HepG2 (cell line): ENCODE measurements around the gene ASIC3. TPM values are rescaled to one million over a fixed set of nuclear protein-coding genes. Genes with fewer than 3 reads are reported as not detected.

Source experiments
- ATAC-seq: fragments of 200-7000 bp; cut with Tn5 transposase; 3 replicates; pipeline ENCODE4 v1.9.1; 2020; ENCODE audit warnings: mild to moderate bottlenecking, moderate library complexity
- BruUV-seq: library from RNA; stranded (reverse); fragments of 400-500 nt; replicated peaks from 2 replicates; lab custom pipeline; 2021; lab: Mats Ljungman, UMichigan
- CTCF ChIA-PET: fragments of 300-600 bp; formaldehyde crosslinking; extraction: SDS; loops from one replicate; lab custom pipeline; 2021; ENCODE audit warnings: low total read pairs, inconsistent platforms, low intra/inter-chr PET ratio; lab: Yijun Ruan, JAX
- POLR2A ChIA-PET: fragments of 350-600 bp; sonication (Branson Sonifier 250); formaldehyde crosslinking; loops from one replicate; lab custom pipeline; 2020; ENCODE audit warnings: antibody characterized with exemption, inconsistent platforms; lab: Yijun Ruan, JAX
- DNase-seq: peaks from one replicate; pipeline ENCODE4 v3.0.0-alpha.2; 2015; ENCODE audit warnings: low spot score
- FAIRE-seq: peaks from 3 replicates; lab custom pipeline; 2011; peaks lifted over from hg19 to GRCh38; lab: Jason Lieb, UNC
- H2AFZ ChIP-seq: one replicate; pipeline ENCODE4 v1.6.1; 2011; ENCODE audit warnings: low read length, inconsistent platforms
- H3K27ac ChIP-seq: fragments of 300-600 bp; 3 replicates; pipeline ENCODE4 v1.8.0; 2011; ENCODE audit warnings: mixed run types, mild to moderate bottlenecking, mixed read lengths, low read length, inconsistent platforms; ENCODE audit not compliant: insufficient read depth; ENCODE audit errors: extremely low read length
- H3K27me3 ChIP-seq, 2 experiments: fragments of 200-600 bp in 1 of 2; 2 replicates in 1 of 2; 3 replicates in 1 of 2; pipeline versions ENCODE4 v1.6.0 to v1.8.0; 2011; ENCODE audit warnings: low read length in 2 of 2, mild to moderate bottlenecking in 2 of 2, moderate library complexity in 2 of 2, inconsistent platforms in 1 of 2; ENCODE audit not compliant: insufficient read depth in 2 of 2, control insufficient read depth in 1 of 2
- H3K36me3 ChIP-seq, 2 experiments: fragments of 200-600 bp in 1 of 2; replicated peaks in 1 of 2; 2 replicates in 1 of 2; 3 replicates in 1 of 2; pipeline versions ENCODE4 v1.5.1 to v1.8.0; 2011; ENCODE audit warnings: low read length in 2 of 2, inconsistent platforms in 1 of 2; ENCODE audit not compliant: insufficient read depth in 2 of 2, control insufficient read depth in 1 of 2
- H3K4me1 ChIP-seq: 2 replicates; pipeline ENCODE4 v1.5.1; 2012; ENCODE audit warnings: low read length, inconsistent platforms; ENCODE audit not compliant: insufficient read depth
- H3K4me2 ChIP-seq: 2 replicates; pipeline ENCODE4 v1.6.0; 2011; ENCODE audit warnings: low read depth, low read length, inconsistent platforms
- H3K4me3 ChIP-seq, 3 experiments: fragments of 200-600 bp in 1 of 3; sonication (generic), shearing (Covaris generic) in 1 of 3; replicated peaks in 1 of 3; 2 replicates each; pipeline ENCODE4 v1.5.1; 2011 to 2016; ENCODE audit warnings: low read length in 3 of 3, inconsistent platforms in 2 of 3, low read depth in 2 of 3, mild to moderate bottlenecking in 2 of 3, control low read depth in 1 of 3, mixed read lengths in 1 of 3; ENCODE audit not compliant: insufficient read depth in 1 of 3
- H3K79me2 ChIP-seq: one replicate; pipeline ENCODE4 v1.6.1; 2011; ENCODE audit warnings: low read length, inconsistent platforms; ENCODE audit not compliant: insufficient read depth
- H3K9ac ChIP-seq: 2 replicates; pipeline ENCODE4 v1.6.0; 2011; ENCODE audit warnings: mild to moderate bottlenecking, low read depth, low read length, inconsistent platforms; ENCODE audit not compliant: insufficient read depth
- H3K9me3 ChIP-seq: 2 replicates; pipeline ENCODE4 v1.5.1; 2012; ENCODE audit warnings: mild to moderate bottlenecking, low read length
- H4K20me1 ChIP-seq: 2 replicates; pipeline ENCODE4 v1.6.0; 2011; ENCODE audit warnings: inconsistent platforms, mild to moderate bottlenecking, low read length, moderate library complexity; ENCODE audit not compliant: insufficient read depth
- ETV5 ChIP-seq: IDR thresholded peaks from 2 replicates; pipeline ENCODE4 v1.6.1; 2018; ENCODE audit warnings: missing biosample characterization, missing genetic modification reagents, inconsistent platforms, borderline replicate concordance
- NFYC ChIP-seq: IDR thresholded peaks from 2 replicates; pipeline ENCODE4 v1.6.1; 2016; ENCODE audit warnings: missing genetic modification reagents, missing compliant biosample characterization
- RFX1 ChIP-seq: fragments of 450-650 bp; IDR thresholded peaks from 2 replicates; pipeline ENCODE4 v1.6.1; 2017
- WIZ ChIP-seq: sonication (generic); formaldehyde crosslinking; IDR thresholded peaks from 2 replicates; pipeline ENCODE4 v1.5.1; 2020; ENCODE audit warnings: mild to moderate bottlenecking, missing genetic modification reagents
- ZBTB20 ChIP-seq: sonication (generic); formaldehyde crosslinking; IDR thresholded peaks from 2 replicates; pipeline ENCODE4 v1.8.1; 2023; ENCODE audit warnings: missing genetic modification reagents, low read depth, mild to moderate bottlenecking, borderline replicate concordance
- ZFP36L1 ChIP-seq: sonication (generic); formaldehyde crosslinking; IDR thresholded peaks from 2 replicates; pipeline ENCODE4 v1.8.0; 2022; ENCODE audit warnings: mild to moderate bottlenecking, missing genetic modification reagents, moderate library complexity
- WGBS: methylation state at CpG from one replicate; pipeline ENCODE4 v1.1.6; 2017; ENCODE audit warnings: low lambda C conversion rate; 5-methylcytosine and 5-hydroxymethylcytosine counted together
- in situ Hi-C: cut with HindIII; loops from 2 replicates; pipeline ENCODE4 v1.10.0; 2017; ENCODE audit warnings: low pct_unique_long_range_greater_than_20kb; ENCODE audit not compliant: extremely low pct_ligation_motif_present
- intact Hi-C: fragments of 100-400 bp; cut with micrococcal nuclease; formaldehyde crosslinking; loops from one replicate; pipeline ENCODE4 v1.10.0; 2022; ENCODE audit not compliant: unreplicated experiment
- polyA plus RNA-seq, 8 experiments: library from polyadenylated mRNA; depleted of rRNA in 3 of 8; stranded (reverse) in 7 of 8; unstranded in 1 of 8; fragments of >200 nt; fragmentation: Illumina TruSeq in 4 of 8; extraction: Trizol in 4 of 8; gene quantifications; 2 replicates each; pipeline versions ENCODE4 v1.2.1 to v1.2.3, GENCODE V29; 2011 to 2016; ENCODE audit warnings: low read depth in 4 of 8, missing spikeins in 1 of 8, mixed read lengths in 1 of 8; ENCODE audit not compliant: insufficient read depth in 1 of 8
- total RNA-seq, 5 experiments: library from RNA; depleted of rRNA; stranded (reverse); fragments of >200 nt; fragmentation: Illumina TruSeq; extraction: Trizol; gene quantifications; 2 replicates each; pipeline ENCODE4 v1.2.3, GENCODE V29; 2016; ENCODE audit warnings: low read depth in 1 of 5
- TF ChIP-seq, protein P1 (sequence below): sonication (generic); formaldehyde crosslinking; IDR thresholded peaks from 2 replicates; pipeline ENCODE4 v1.5.1; 2020; ENCODE audit warnings: missing genetic modification reagents, mild to moderate bottlenecking, borderline replicate concordance
- TF ChIP-seq, protein P2 (sequence below): sonication (generic); formaldehyde crosslinking; IDR thresholded peaks from 2 replicates; pipeline ENCODE4 v1.5.0; 2020; ENCODE audit warnings: mild to moderate bottlenecking, missing genetic modification reagents
- TF ChIP-seq, protein P3 (sequence below): sonication (generic); formaldehyde crosslinking; IDR thresholded peaks from 2 replicates; pipeline ENCODE4 v1.8.0; 2023; ENCODE audit warnings: mild to moderate bottlenecking, missing genetic modification reagents
- TF ChIP-seq, protein P4 (sequence below): IDR thresholded peaks from 2 replicates; pipeline ENCODE4 v1.6.1; 2012; ENCODE audit warnings: inconsistent platforms
- TF ChIP-seq, protein P5 (sequence below): conservative IDR thresholded peaks from 2 replicates; pipeline ENCODE4 v1.6.1; 2018; ENCODE audit warnings: missing genetic modification reagents
- TF ChIP-seq, protein P6 (sequence below): sonication (generic); formaldehyde crosslinking; IDR thresholded peaks from 2 replicates; pipeline ENCODE4 v1.4.0; 2020; ENCODE audit warnings: mild to moderate bottlenecking, missing genetic modification reagents

Gene ASIC3
- total and polyA plus RNA-seq, 2 of the 13 experiments (the other 11 are each of a cell fraction or from before 2014, with no cell fraction given) = 0.51 TPM; not detected in 1

DNA sequence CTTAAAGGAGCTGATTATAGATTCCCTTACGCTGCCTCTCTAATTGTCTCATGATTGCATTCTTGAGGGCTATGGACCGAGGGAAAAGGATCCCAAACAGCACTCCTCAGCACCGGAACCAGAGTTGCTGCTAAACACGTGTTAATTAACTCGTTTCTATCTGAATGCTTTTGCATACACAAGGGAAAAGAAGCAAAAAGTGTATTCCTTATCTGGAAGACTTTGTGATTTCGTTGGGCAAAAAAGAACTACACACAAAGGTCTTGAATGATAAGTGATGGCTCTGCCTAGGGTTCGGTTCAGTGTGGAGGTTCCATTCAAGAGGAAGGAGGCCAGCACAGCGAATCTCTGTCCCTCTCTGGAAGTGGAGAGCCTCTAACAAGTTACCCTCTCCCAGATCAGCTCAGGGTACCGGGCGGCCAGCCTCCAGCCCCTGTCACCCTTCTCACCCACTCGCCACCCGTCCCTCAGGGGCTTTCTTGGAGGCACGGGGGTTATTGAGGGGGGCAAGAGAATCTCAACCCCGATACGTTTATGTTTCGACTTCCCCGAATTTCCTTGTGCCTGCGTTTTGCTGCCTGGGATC lies 10.5 kb downstream of the ASIC3 start:
- H3K36me3 ChIP-seq = 0 out of 5 replicates have a peak, but pooled peaks cover 0 to under 1% of the 10 kb centered on the region in 2 experiments
- FAIRE-seq (peak; percentile 54), ATAC-seq (no peak), DNase-seq (no peak)
- H4K20me1 ChIP-seq = peaks cover 4% of the 10 kb centered on the region; the same call in 1 of the 2 replicates
- ChIA-PET POLR2A (interaction anchor here (0.8 to 2.0 kb wide), 5 partner anchors 18 to 31 kb away, joined by 3 to 8 read pairs (median 5); partner anchors contain the start of genes ABCB8, AGAP3, FASTK and TMUB1), CTCF (no interaction called here)
- H3K4me1 ChIP-seq = peaks cover 49% of the 10 kb centered on the region
- no peaks in the 10 kb centered on the region for H3K9me3 ChIP-seq
- no TSS peak for BruUV-seq
- peak overlapping the region; percentile 69 to 92 (median 90) for H3K4me3 ChIP-seq
- in situ Hi-C loops (no loop called here), intact Hi-C loops (loop anchor here (1.0 to 2.0 kb wide), 3 partner anchors 28 to 52 kb away; partner anchors contain the start of genes ABCB8 and AGAP3)
- no peaks in the 10 kb centered on the region; a peak in 1 of 5 replicates for H3K27me3 ChIP-seq
- peak overlapping the region; percentile 87 for H3K9ac ChIP-seq
- peak overlapping the region; percentile 86 for H3K27ac ChIP-seq
- H2AFZ ChIP-seq = no peak overlapping the region
- peaks cover 16% of the 10 kb centered on the region for H3K79me2 ChIP-seq
- peak overlapping the region; percentile 98 for H3K4me2 ChIP-seq
- under 1% methylated on average over 10 of the region's 18 CpGs for WGBS
- 0 out of 2 replicates have a peak, but pooled peaks have one; percentile 5 for TF ChIP-seq ZBTB20 (CRISPR knock-in tag)
- 0 out of 2 replicates have a peak, but pooled peaks have one; percentile 12 for TF ChIP-seq WIZ (CRISPR knock-in tag)
- TF ChIP-seq, protein P1, sequence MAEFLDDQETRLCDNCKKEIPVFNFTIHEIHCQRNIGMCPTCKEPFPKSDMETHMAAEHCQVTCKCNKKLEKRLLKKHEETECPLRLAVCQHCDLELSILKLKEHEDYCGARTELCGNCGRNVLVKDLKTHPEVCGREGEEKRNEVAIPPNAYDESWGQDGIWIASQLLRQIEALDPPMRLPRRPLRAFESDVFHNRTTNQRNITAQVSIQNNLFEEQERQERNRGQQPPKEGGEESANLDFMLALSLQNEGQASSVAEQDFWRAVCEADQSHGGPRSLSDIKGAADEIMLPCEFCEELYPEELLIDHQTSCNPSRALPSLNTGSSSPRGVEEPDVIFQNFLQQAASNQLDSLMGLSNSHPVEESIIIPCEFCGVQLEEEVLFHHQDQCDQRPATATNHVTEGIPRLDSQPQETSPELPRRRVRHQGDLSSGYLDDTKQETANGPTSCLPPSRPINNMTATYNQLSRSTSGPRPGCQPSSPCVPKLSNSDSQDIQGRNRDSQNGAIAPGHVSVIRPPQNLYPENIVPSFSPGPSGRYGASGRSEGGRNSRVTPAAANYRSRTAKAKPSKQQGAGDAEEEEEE (CRISPR knock-in tag) = no peak
- TF ChIP-seq ETV5 (CRISPR knock-in tag) = 0 out of 2 replicates have a peak, but pooled peaks have one; percentile 4
- TF ChIP-seq, protein P2, sequence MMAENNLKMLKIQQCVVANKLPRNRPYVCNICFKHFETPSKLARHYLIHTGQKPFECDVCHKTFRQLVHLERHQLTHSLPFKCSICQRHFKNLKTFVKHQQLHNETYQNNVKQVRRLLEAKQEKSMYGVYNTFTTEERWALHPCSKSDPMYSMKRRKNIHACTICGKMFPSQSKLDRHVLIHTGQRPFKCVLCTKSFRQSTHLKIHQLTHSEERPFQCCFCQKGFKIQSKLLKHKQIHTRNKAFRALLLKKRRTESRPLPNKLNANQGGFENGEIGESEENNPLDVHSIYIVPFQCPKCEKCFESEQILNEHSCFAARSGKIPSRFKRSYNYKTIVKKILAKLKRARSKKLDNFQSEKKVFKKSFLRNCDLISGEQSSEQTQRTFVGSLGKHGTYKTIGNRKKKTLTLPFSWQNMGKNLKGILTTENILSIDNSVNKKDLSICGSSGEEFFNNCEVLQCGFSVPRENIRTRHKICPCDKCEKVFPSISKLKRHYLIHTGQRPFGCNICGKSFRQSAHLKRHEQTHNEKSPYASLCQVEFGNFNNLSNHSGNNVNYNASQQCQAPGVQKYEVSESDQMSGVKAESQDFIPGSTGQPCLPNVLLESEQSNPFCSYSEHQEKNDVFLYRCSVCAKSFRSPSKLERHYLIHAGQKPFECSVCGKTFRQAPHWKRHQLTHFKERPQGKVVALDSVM (CRISPR knock-in tag) = 0 out of 2 replicates have a peak, but pooled peaks have one; percentile 16
- TF ChIP-seq, protein P3, sequence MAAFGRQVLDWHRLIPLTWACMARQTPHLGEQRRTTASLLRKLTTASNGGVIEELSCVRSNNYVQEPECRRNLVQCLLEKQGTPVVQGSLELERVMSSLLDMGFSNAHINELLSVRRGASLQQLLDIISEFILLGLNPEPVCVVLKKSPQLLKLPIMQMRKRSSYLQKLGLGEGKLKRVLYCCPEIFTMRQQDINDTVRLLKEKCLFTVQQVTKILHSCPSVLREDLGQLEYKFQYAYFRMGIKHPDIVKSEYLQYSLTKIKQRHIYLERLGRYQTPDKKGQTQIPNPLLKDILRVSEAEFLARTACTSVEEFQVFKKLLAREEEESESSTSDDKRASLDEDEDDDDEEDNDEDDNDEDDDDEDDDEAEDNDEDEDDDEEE (CRISPR knock-in tag) = 0 out of 2 replicates have a peak, but pooled peaks have one; percentile 24
- TF ChIP-seq ZFP36L1 = no peak
- TF ChIP-seq, protein P4, sequence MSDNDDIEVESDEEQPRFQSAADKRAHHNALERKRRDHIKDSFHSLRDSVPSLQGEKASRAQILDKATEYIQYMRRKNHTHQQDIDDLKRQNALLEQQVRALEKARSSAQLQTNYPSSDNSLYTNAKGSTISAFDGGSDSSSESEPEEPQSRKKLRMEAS = 0 out of 2 replicates have a peak, but pooled peaks have one; percentile 2
- TF ChIP-seq NFYC = no peak
- TF ChIP-seq, protein P5, sequence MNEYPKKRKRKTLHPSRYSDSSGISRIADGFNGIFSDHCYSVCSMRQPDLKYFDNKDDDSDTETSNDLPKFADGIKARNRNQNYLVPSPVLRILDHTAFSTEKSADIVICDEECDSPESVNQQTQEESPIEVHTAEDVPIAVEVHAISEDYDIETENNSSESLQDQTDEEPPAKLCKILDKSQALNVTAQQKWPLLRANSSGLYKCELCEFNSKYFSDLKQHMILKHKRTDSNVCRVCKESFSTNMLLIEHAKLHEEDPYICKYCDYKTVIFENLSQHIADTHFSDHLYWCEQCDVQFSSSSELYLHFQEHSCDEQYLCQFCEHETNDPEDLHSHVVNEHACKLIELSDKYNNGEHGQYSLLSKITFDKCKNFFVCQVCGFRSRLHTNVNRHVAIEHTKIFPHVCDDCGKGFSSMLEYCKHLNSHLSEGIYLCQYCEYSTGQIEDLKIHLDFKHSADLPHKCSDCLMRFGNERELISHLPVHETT (CRISPR knock-in tag) = 0 out of 2 replicates have a peak, but pooled peaks have one; percentile 36
- TF ChIP-seq RFX1 = no peak
- TF ChIP-seq, protein P6, sequence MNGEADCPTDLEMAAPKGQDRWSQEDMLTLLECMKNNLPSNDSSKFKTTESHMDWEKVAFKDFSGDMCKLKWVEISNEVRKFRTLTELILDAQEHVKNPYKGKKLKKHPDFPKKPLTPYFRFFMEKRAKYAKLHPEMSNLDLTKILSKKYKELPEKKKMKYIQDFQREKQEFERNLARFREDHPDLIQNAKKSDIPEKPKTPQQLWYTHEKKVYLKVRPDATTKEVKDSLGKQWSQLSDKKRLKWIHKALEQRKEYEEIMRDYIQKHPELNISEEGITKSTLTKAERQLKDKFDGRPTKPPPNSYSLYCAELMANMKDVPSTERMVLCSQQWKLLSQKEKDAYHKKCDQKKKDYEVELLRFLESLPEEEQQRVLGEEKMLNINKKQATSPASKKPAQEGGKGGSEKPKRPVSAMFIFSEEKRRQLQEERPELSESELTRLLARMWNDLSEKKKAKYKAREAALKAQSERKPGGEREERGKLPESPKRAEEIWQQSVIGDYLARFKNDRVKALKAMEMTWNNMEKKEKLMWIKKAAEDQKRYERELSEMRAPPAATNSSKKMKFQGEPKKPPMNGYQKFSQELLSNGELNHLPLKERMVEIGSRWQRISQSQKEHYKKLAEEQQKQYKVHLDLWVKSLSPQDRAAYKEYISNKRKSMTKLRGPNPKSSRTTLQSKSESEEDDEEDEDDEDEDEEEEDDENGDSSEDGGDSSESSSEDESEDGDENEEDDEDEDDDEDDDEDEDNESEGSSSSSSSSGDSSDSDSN (CRISPR knock-in tag) = 0 out of 2 replicates have a peak, but pooled peaks have one; percentile 4
